GM18861 (cell line): Measurements from ENCODE around the gene SPDYE3.
"Not testable (repeated sequence)": the region's sequence is repeated elsewhere in the genome, so short reads cannot be mapped to it uniquely, and the experiment has no call there.

Source experiments
- ATAC-seq: cut with Tn5 transposase; IDR thresholded peaks from one replicate; pipeline ENCODE4 v1.9.1; 2021; ENCODE audit not compliant: unreplicated experiment

The SPDYE3 gene

GRCh38 chr7:100287191-100287969 lies 20.1 kb upstream of the SPDYE3 start:
- ATAC-seq = not testable (repeated sequence)

GRCh38 chr7:100288258-100288657 lies 19.2 kb upstream of the SPDYE3 start:
- not testable (repeated sequence) for ATAC-seq

- ATAC-seq = not testable (repeated sequence)
These were observed 15.3 kb upstream of the SPDYE3 start for GRCh38 chr7:100292162-100292561.

GRCh38 chr7:100295269-100295668 lies 12.2 kb upstream of the SPDYE3 start:
- not testable (repeated sequence) for ATAC-seq

GRCh38 chr7:100297852-100298631 lies 9.5 kb upstream of the SPDYE3 start:
- ATAC-seq = not testable (repeated sequence)

- not testable (repeated sequence) for ATAC-seq
These were observed 8.9 kb upstream of the SPDYE3 start for GRCh38 chr7:100298632-100298895.

GRCh38 chr7:100304526-100304925 lies 3.0 kb upstream of the SPDYE3 start:
- not testable (repeated sequence) for ATAC-seq

- not testable (repeated sequence) for ATAC-seq
These were observed 10.8 kb downstream of the SPDYE3 start for GRCh38 chr7:100318329-100318728.

- ATAC-seq = not testable (repeated sequence)
These were observed 14.1 kb downstream of the SPDYE3 start for GRCh38 chr7:100321648-100322047.

- not testable (repeated sequence) for ATAC-seq
These were observed 16.7 kb downstream of the SPDYE3 start for GRCh38 chr7:100324194-100324593.

GRCh38 chr7:100325671-100326070 lies 18.2 kb downstream of the SPDYE3 start:
- ATAC-seq = not testable (repeated sequence)

- ATAC-seq = not testable (repeated sequence)
These were observed 19.4 kb downstream of the SPDYE3 start for GRCh38 chr7:100326914-100327313.

GRCh38 chr7:100335566-100336466 lies 28.3 kb downstream of the SPDYE3 start:
- peak; percentile 86 for ATAC-seq

GRCh38 chr7:100338083-100338696 lies 30.7 kb downstream of the SPDYE3 start:
- not testable (repeated sequence) for ATAC-seq

GRCh38 chr7:100341286-100341685 lies 33.8 kb downstream of the SPDYE3 start:
- not testable (repeated sequence) for ATAC-seq

GRCh38 chr7:100342765-100343164 lies 35.3 kb downstream of the SPDYE3 start:
- no peak for ATAC-seq

- ATAC-seq = peak; percentile 8
These were observed 36.6 kb downstream of the SPDYE3 start for GRCh38 chr7:100344124-100344559.

- ATAC-seq = peak; percentile 62
These were observed 37.2 kb downstream of the SPDYE3 start for GRCh38 chr7:100344560-100345287.

GRCh38 chr7:100345288-100345672 lies 37.8 kb downstream of the SPDYE3 start:
- peak; percentile 35 for ATAC-seq

GRCh38 chr7:100346921-100347320 lies 39.4 kb downstream of the SPDYE3 start:
- ATAC-seq = no peak
